Stimulated activated CD4-positive, alpha-beta T cell treated with anti-CD3 and anti-CD28 coated beads, TNF-alpha, amount 100 ng/mL, for 24 hours (primary cell): Measurements from ENCODE around the gene GREB1.

ENCODE experiments used
- DNase-seq, 3 experiments: peaks; one replicate each; pipeline ENCODE4 v3.0.0-alpha.2; 2020; ENCODE audit warnings: low read depth in 3 of 3

GREB1 gene

DNA sequence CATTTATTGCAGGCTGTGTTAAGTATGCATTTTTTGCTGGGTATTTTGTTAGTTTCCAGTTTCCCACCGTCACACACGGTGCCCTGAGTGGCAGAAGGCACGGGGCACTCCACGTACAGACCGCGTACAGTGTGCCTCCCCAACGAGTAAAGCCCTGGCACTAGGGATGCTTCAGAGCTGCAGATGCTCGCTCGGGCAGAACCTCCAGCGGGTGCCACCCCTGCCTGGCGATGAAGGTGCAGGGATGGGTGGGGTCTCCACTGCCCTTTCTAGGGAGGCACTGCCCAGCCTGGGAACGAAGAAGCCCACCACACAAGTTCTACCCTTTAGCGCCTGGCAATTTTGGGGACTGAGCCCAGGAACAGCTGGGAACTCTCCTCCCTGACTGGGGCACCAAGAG, 4.1 kb downstream of the GREB1 start:
- no peak for DNase-seq

DNA sequence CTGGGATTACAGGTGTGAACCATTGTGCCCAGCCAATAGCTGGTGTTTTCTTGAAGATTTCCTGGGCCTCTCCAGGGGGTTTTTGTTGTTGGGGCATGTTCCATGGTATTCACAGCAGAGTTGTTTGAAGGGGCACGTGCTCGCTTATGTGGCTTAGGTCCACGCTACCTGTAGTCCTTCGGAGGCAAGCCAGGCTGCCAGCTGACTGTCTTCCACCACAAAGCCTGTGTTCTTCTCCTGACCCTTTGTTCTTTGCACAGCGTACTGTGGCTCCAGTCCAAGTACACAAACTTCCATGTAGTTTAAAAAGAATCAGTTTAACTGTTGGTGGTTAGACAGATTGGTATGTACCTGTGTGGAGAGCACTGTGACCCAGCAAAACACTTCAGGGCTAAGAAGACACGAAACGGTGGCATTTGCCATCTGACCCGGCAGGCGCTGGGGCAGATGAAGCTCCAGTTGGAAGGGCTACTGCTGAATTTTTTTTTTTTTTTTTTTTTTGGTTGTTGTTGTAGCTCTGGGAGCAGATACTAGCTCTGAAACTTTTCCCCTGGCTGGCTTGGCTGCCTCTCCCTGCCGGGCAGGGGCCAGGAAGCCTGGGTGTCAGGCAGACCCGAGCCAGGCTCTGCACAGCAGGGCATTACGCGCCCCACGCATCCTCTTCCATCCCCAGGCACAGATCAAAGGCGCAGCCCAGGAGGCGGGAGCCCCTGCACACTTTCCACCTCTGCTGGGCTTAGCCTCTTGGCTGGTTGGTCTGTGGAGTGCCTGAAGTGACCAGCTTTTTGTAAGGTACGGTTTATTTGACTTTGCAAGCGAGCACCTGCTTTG, 5.7 kb downstream of the GREB1 start:
- no peak for DNase-seq

DNA sequence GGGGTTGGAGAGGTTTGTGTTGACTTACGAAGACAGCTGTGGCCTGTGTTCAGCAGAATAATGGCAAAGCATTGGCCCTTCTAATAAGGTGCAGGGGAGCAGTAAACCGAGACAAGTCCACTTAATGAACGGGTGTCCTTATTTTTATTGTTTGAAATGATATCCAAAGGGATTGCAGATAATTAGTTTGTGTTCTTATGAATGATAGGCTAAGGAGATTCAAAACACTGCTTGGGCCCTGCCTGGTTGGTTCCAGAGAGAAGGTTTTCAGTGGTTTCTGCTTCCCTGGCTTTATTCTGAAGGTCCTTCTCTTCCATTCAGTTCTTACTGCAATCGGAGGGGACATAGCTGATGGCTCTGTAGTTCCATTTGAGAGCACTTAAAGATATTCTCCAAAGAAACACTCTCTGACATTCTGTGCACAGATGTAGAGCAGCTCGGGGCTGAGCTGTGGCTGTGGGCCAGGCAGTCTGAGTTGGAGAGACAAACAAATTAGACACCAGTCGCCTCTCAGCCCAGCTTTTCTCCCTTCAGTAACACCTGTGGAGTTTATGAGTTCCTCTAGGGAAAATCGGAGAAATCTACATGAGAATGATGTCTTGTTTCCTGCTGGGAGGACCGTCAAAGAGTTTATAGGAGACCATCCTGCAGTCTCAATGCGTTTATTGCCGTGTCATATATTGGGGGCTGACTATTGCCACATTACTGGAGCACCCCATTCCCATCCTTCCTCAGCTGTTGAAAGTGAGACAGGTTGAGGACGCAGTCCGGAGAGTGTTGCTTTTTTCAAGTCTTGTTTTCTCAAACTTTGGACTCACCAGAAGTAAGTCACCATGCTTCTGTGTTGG, 6.5 kb downstream of the GREB1 start:
- no peak for DNase-seq

DNA sequence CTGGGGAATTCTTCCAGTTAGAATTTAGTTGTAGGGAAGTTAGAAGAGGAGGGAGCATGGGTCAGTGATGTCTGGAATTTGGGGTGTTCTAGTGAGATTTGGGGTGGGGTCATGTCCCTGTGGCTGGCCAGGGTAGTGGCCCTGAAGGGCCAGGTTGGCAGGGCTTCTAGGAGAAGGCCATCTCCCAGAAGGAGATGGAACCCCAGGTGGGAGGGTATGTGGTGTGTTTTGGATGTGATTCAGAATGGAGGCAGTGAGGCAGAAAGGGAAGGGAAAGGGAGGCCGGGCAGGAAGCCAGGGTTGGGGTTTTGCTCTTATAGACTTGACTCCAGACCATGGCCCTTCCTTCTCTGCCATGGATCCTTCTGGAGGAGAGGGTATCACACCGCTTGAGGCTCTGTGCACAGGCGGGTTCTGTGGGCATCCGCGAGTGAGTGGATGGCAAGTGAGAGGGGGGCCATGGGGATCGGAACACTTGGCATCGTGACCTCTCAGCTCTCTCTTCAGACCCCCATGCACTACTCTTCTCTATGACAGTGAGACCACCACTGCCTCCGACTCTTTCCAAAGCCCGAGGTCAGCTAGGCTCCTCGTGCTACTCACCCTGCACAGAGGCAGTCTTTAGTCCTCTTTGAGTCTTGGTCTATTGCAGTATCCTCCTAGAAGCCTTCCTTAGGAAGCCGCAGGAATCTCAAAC, 7.3 kb downstream of the GREB1 start:
- DNase-seq: no peak

DNA sequence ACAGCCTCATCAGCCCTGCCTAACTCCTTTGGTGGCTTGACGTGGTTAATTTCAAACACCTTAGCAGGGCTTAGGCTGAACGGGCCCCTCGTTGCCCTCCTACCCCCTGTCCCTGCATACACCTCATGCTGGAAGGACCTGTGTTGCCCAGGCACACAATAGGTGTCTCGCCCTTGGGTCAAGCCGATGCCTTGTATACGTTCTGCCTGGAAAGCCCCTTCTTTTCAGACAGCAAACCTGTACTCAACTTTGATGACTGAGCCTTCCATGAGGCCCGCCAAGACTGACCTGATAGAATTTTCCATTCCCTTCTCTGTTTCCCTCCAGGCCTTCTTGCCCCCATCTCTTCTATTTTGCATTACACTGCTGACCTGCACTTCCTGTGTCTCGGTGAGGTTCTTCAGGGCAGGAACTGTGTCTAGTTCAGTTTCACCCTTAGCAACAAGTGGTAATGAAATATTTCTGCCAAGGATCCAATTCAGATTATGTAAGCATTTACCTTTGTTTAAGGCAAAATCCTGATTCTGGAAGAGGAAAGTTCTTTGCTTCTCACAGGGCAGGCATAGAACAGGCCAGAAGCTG, 7.9 kb downstream of the GREB1 start:
- DNase-seq: no peak

DNA sequence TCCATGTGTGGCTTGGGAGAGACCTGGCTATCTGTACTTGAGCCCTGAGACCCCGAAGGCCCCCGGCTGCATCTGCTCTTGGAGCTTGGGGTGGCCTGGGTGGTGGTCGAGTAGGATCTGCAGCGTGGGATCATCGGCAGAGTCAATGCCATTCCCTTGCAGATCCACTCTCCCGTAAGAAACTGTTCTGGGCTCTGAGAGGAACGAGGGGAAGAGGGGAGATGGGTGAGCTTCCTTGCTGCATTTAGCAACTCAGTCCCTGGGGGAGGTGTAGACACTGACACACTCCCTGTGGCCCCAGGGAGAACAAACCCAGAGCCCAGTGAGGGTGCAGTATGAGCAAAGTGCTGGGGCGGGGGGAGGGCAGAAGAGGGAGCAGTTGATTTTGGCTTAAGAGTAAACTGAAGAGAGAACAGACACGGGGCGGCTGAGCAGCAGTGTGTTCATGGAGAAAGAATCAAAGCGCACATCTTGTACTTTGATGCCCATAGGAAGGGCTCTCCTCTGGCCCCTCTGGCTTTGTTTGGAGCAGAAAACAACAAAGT, 8.5 kb downstream of the GREB1 start:
- DNase-seq: no peak

DNA sequence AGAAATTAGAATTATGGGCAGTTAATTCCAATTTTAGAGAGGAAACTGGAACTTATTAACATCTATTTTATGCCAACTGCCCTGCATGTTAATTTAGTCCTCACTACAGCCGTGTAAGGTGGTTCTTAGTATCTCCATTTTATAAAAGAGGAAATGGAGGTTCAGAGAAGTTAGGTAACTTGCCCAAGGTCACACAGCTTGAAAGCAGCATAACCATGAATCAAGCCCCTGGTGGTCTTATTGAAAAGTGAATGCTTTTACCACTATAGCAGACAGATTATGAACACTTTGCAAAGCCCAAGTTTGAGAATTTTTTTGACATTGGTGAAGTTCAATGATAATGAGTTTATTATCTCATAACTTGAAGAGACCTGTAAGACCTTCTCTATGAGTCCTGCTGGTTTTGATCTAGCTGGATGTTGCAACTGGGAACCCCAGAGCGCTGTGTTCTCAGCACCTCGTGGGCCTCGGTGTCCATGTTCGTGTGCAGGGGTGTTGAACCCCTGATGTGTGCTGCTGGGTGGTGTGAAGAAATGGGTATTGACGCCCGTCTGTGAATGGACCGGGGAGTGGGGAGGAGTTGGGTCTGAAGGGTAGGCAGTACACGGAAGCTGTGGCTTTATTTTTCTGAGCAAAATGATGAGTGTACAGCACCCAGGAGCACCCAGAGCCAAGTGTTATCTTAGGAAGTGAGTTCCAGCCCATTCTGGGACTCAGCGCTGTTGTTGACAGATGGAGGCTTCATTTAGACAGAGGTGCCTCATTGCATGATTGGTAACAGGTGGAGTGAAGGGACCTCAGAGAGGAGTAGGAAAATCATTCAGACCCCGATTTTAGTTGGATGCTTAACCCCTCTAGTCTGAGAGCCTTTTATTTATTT, 9.7 kb downstream of the GREB1 start:
- DNase-seq: no peak

DNA sequence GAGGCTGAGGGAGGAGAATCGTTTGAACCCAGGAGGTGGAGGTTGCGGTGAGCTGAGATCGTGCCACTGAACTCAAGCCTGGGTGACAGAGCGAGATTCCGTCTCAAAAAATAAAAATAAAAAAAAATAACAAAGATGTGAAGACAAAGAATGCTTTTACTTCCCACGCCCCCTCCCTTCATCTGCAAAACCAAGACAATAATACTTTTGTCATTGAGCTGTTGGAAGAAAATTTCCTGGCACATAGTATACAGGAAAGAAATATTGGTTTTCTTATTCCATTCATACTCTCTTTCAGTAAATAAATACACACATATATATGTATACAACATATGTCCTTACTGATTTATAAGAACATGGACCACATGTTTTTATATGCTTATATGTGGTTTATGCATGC, 12.2 kb downstream of the GREB1 start:
- no peak for DNase-seq

DNA sequence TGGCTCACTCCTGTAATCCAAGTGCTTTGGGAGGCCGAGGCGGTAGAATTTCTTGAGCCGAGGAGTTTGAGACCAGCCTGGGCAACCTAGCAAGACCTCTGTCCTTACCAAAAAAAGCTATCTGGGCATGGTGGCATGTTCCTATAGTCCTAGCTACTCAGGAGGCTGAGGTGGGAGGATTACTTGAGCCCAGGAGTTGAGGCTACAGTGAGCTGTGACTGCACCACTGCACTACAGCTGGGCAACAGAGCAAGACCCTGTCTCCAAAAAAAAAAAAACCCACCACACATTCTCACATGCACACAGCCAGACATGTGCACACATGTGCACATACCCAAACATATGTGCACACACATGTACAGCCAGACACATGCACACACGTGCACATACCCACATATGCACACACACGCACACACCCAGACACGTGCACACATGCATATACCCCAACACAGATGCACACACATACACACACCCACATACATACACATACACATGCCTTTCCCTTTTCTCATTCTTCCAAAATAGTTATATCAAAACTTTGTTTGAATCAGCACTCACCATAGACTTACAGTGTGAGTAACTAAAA, 14.2 kb downstream of the GREB1 start:
- DNase-seq: no peak

DNA sequence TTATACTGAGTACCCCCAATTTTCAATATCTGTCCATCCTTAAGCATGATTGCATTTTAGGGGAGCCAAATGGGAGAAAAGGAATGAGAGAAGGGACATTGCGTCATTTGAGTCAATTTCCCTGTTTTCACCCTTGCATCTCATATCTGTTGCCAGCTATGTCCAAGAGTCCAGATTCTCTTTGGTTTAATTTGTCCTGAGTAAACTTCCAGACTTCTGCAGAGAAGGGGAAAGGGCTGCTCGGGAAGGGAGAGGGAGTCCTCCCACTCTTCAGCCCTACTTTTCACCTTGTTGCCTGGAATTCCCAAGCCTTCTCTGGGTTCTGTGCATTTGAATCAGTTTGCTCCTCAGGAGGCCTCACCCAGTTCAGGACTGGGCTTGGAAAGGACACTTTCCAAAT, 16.5 kb downstream of the GREB1 start:
- DNase-seq: no peak

DNA sequence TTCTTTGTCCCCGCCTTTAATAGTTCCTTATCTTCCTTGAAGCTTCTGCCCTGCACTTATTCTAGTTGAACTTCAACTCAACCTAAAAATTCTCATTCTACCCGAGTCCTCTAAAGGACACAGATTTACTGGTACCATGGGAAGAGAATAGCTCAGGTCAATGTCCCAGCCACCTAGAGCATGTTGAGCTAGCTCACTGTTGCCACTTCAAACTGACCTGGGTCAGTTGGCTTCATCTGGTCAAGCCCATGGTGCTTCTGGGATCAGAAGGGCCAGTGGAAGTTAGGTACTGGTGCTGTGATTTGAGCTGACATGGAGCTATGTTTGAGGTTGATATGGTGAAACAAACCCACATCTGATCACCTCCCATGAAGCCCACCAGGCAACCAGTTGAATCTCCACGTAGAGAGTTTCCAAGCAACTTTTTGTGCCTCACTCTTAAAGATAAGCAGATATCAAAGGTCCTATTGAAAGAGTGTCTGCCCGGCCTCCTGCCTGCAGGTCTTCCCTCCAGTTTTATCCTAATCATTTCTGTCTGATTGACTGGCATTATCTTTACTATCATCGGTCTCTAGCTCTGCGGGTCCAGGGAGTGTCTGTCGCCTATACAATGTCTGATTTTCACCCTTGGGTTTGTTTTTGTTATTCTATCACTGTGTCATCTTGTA, 17.2 kb downstream of the GREB1 start:
- DNase-seq: no peak

DNA sequence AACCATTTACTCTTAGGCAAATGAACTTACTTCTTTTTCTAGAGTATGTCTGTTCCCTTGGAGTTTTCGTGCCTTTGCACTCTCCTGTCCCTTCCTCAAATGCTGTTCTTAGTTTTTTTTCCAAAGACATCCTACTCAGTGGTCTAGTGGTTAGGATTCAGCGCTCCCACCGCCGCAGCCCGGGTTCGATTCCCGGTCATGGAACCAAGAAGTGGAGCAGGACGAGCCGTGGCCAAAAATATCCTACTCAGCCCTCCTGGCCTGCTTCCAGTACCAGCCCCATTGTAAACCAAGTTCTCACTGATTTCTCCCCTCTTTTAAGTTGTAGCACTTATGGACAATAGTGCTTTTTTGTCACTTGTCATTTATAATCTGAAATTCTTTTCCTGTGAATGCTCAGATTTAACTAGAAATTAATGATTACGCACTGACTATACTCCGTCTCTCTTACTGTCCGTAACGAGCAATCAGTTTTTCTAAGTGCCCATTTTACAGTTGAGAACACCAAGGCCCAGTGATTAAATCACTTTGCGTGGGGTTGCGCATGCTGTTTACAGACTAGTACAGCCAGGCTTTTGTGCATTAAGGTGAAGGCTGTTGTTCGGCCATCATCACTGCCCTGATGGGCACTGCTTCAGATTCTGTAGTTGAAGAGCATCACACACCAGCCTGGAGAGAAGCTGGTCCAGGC, 17.9 kb downstream of the GREB1 start:
- no peak for DNase-seq

DNA sequence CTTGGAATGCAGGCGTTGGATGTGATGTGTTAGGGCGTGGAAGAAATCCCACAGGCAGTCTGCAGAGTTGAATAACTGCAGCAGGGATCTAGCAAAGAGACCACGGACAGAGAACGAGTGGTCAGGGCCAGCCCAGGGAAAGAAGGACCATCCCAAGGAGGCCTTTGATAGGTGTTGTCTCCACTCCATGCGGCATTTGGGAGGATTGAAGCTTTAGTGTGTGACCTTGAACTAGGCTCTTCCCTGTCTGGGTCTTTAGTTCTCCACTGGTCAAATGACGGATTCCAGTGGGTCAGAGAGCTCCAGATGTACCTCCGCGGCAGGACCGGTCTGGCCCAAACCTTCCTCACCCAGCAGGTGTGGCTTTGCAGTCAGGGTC, 18.4 kb downstream of the GREB1 start:
- DNase-seq: no peak

DNA sequence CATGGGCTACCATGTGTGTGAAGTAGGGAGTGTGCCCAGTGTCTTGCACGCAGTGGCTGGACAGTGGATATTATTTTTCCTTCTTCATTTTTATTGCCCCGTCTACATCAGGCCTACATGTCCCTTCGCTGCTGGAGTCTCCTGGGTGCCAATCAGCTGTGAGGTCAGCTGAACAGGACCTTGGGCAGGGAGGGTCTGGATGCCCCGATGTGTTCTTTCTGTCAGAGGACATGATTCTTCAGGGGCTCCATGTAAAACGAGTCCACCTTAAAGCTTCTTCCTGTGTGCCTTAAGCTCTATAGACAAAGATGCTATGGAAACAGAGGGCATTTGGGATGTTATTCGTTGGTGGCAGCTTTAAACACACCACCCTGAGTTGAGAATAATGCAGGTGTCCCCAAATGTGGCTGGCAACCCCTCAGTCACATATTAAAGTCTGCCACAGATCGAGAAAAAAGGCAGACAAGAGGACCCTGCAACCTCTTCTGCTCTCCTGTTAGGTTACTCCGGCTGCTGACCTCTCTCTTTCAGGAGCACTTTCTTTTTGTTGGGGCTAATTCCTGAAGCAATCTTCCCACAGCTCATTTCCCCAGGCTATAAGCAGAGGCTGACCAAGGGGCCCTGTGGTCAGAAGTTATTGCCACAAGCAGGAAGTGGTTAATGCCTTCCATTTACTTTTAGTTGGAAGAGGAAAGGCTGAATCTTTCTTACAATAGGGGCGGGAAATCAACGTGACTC, 20.0 kb downstream of the GREB1 start:
- no peak for DNase-seq

DNA sequence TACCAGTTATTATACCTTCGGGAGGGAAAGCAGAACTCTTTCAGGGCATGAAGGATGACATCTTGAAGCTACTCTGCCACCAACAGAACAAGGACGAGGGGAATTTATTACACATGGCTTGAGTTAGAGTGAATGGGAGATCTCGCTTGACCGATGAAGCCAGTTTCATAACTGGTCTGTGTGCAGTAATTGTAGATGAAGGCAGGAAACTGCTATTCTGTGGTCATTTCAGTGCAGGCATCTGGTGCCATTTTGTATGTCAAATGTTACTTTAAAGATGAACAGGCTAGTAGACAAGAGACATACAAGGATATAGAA, 20.5 kb downstream of the GREB1 start:
- no peak for DNase-seq

DNA sequence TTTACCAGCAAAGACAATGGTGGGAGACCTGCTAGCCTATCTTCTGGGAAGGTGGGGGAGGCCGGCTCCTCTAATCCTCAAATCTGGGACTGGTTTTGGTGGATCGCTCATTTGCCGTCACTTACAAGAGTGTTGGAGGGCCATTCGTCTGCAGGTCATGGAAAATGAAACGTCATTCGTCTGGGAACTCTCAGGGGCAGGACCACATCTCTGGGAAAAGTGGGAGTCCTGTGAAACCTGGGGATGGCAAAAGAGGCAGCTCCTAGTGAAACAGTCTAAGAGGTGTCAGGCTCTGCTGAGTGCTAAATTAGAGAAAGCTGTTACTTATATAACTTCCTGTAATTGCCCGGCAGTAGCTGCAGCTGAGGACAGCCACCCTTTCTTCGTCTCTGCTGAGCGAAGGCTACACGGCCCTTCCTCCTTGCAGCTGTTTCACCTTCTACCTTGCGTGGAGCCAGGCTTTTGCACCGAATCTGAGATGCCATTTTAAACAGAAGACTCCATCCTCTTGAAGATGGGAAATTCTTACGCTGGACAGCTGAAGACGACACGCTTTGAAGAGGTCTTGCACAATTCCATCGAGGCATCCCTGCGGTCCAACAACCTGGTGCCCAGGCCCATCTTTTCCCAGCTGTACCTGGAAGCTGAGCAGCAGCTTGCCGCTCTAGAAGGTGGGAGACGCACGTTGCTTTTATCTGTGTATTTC, 22.4 kb downstream of the GREB1 start:
- no peak for DNase-seq

DNA sequence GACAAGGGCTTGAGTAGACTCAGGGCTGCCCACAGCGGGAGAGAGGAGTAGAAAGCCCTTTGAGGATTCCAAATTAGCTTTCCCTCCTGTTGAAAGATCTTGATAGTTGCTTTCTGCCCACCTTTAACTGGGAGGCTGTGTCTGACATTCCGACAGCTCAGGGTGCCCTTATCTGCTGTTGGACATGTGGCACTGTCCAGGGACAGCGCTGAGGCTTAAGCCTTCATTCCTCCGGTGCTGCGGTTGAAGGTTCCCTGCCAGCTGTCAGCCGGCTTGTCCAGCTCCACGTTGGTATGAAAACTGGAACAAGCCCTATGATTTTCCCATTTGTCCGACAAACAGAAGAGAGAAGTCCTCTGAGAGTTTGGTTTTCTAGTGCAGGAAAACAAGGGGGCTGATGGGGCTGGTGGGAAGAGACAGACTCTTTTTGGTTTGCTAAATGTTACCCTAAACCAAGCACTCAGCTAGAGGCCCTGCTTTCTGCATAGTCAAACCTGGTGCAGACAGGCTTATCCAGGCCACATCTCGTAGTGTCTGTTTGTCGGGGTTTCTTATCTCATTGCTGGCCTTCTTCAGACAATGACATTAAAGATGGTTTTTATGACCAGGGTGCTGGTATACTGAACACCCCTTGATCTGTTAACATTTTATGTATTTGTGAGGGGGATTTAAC, 24.5 kb downstream of the GREB1 start:
- DNase-seq: no peak
